ENCODE results near the gene KRTAP13-2. TPM values are rescaled to one million over a fixed set of nuclear protein-coding genes. Genes with fewer than 3 reads are reported as not detected.

KRTAP13-2 gene
- total RNA-seq, 1 experiment from 2014 or later: not detected

DNA sequence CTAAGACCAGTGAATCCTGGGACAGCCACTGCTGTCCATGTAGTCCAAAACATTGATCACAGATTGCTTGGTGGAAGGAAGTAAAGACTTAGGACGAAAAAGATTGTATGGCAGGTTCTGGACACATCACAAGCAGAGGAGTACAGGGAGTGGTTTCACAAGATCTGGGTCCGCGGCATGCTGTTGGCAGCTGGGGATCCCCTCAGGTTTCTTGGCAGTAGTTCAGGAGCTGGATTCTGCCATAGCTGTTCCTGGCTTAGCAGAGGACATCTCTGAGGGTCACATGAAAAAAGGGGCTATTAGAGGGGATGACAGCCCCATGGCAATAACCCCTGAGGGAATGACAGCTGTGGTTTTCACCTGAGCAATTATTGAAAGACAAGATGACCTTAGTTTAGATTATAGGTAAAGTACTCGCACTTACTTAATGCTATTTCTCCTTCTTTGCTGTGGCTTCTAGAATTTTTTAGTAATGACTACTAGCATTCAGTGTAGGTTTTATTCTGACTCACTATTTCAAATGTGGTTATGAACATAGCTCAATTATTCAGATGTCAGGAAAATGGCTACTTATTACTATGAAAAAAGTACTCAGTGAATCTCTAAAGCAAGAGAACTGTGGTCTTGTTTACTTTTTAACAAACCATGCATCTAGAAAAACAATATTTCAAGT lies 42.7 kb downstream of the KRTAP13-2 start:
- Histone ChIP-seq H4K20me1 (ENCODE audit: control insufficient read depth, insufficient read depth, insufficient read length) (no peaks in the 10 kb centered on the region), H3K79me1 (ENCODE audit: insufficient read depth, low read depth, low read length, poor library complexity, severe bottlenecking) (no peaks in the 10 kb centered on the region), H3K9ac (ENCODE audit: extremely low read depth, insufficient read length, low read length) (no peak overlapping the region), H2AK5ac (ENCODE audit: insufficient read length, low read length) (no peak overlapping the region), H2BK120ac (ENCODE audit: low read depth, low read length, poor library complexity, severe bottlenecking) (no peak overlapping the region), H2BK15ac (ENCODE audit: low read depth, low read length) (no peak overlapping the region; the same call in 1 of the 2 replicates), H3K4me2 (ENCODE audit: insufficient read depth, insufficient read length, low read length) (no peak overlapping the region), H2BK5ac (ENCODE audit: insufficient read length, low read length) (no peak overlapping the region), H3K4me1 (ENCODE audit: insufficient read depth, low read length) (no peaks in the 10 kb centered on the region), H2AFZ (ENCODE audit: low read length) (no peak overlapping the region), H4K5ac (ENCODE audit: insufficient read length, low read depth, low read length) (no peak overlapping the region), H2BK20ac (ENCODE audit: low read depth, low read length, poor library complexity, severe bottlenecking) (no peak overlapping the region), H4K91ac (ENCODE audit: insufficient read length, low read depth, low read length) (no peak overlapping the region), H2BK12ac (ENCODE audit: insufficient read length, low read depth, low read length) (no peak overlapping the region), H3T11ph (ENCODE audit: low read length) (no peak overlapping the region), H3K18ac (ENCODE audit: insufficient read length, low read depth, low read length) (no peak overlapping the region), H3K14ac (ENCODE audit: insufficient read depth, low read length) (no peak overlapping the region), H3K79me2 (ENCODE audit: insufficient read depth, low read length) (no peaks in the 10 kb centered on the region), H3K4ac (ENCODE audit: low read depth, low read length) (no peak overlapping the region), H4K8ac (replicated peaks; ENCODE audit: insufficient read length, low read depth, low read length) (no peak overlapping the region), H3K56ac (ENCODE audit: insufficient read length, low read depth, low read length) (no peak overlapping the region), H3K27me3 (ENCODE audit: insufficient read depth, low read length) (no peaks in the 10 kb centered on the region), H3K9me3 (ENCODE audit: control insufficient read depth, low read depth, low read length) (no peaks in the 10 kb centered on the region), H3K27ac (ENCODE audit: insufficient read length, low read depth, low read length) (no peak overlapping the region), H3K23ac (ENCODE audit: insufficient read length, low read depth, low read length) (no peak overlapping the region), H3K23me2 (ENCODE audit: insufficient read length, low read depth, low read length, poor library complexity, severe bottlenecking) (no peaks in the 10 kb centered on the region)
- Mint-ChIP-seq H3K4me3 (no peak overlapping the region), H3K36me3 (ENCODE audit: insufficient read depth in 1 of 3, low read depth in 3 of 3) (peaks cover 0 to 10% (median 5%) of the 10 kb centered on the region in 3 experiments; a peak in 4 of 7 replicates), H3K27me3 (ENCODE audit: low read depth) (no peaks in the 10 kb centered on the region), H3K4me1 (peaks cover 5 to 8% of the 10 kb centered on the region in 2 experiments; a peak in 3 of 4 replicates), H3K27ac (peak overlapping the region in 1 of 3 experiments; percentile 60; a peak in 1 of 7 replicates), H3K9me3 (peaks cover 12 to 15% of the 10 kb centered on the region in 2 experiments; a peak in 4 of 5 replicates)
- DNase-seq: no peak
- TF ChIP-seq CTCF (conservative IDR thresholded peaks at IDR 0.05): no peak
- no CpG with 5 or more reads among the region's 4 CpGs for WGBS (ENCODE audit: extremely low coverage, insufficient read length, low lambda C conversion rate)
